Gastroesophageal sphincter (tissue), 4 donors: Measurements from ENCODE around the gene C18orf54. TPM values are rescaled to one million over a fixed set of nuclear protein-coding genes. Genes with fewer than 3 reads are reported as not detected.
"Not testable (repeated sequence)": the region's sequence is repeated elsewhere in the genome, so short reads cannot be mapped to it uniquely, and the experiment has no call there.

Source experiments
- ATAC-seq: fragments of 150-250 bp; one replicate; pipeline ENCODE4 v1.9.1; 2016; ENCODE audit warnings: mild to moderate bottlenecking, moderate library complexity
- H3K27ac ChIP-seq, 4 donors: fragments of 200-600 bp; sonication (generic) in 3 of 4; 1 replicate in 3 of 4; 2 replicates in 1 of 4; pipeline ENCODE4 v1.5.1; 2016 to 2019
- H3K27me3 ChIP-seq: fragments of 200-600 bp; sonication (generic); one replicate; pipeline ENCODE4 v1.5.1; 2019
- H3K36me3 ChIP-seq, 2 donors: fragments of 200-600 bp; sonication (generic); one replicate each; pipeline ENCODE4 v1.5.1; 2019; ENCODE audit warnings: control low read depth in 1 of 2
- H3K4me1 ChIP-seq, 3 donors: fragments of 200-600 bp; sonication (generic); 1 replicate in 2 of 3; 2 replicates in 1 of 3; pipeline ENCODE4 v1.5.1; 2016 to 2019; ENCODE audit warnings: control low read depth in 2 of 3
- H3K4me3 ChIP-seq, 2 donors: fragments of 200-600 bp; sonication (generic); one replicate each; pipeline ENCODE4 v1.5.1; 2019; ENCODE audit warnings: mild to moderate bottlenecking in 1 of 2, moderate library complexity in 1 of 2
- H3K9me3 ChIP-seq, 3 donors: fragments of 200-600 bp; sonication (generic); one replicate each; pipeline ENCODE4 v1.5.1; 2017 to 2019; ENCODE audit warnings: control low read depth in 2 of 3
- CTCF ChIP-seq, 4 experiments: fragments of 200-600 bp in 2 of 4; fragments of 450-650 bp in 2 of 4; sonication (generic) in 1 of 4; IDR thresholded peaks; one replicate each; pipeline ENCODE4 v1.5.1; 2017 to 2019; ENCODE audit warnings: antibody characterized with exemption in 4 of 4, mild to moderate bottlenecking in 2 of 4, moderate library complexity in 2 of 4
- EP300 ChIP-seq: sonication (generic); formaldehyde crosslinking; IDR thresholded peaks from one replicate; pipeline ENCODE4 v1.6.1; 2017; ENCODE audit warnings: antibody characterized with exemption, mild to moderate bottlenecking
- POLR2A ChIP-seq, 2 donors: fragments of 450-650 bp; IDR thresholded peaks; one replicate each; pipeline ENCODE4 v1.6.1; 2017; ENCODE audit warnings: antibody characterized with exemption in 2 of 2, mild to moderate bottlenecking in 2 of 2, moderate library complexity in 1 of 2
- POLR2AphosphoS5 ChIP-seq: sonication (generic); formaldehyde crosslinking; IDR thresholded peaks from one replicate; pipeline ENCODE4 v1.6.1; 2017; ENCODE audit warnings: antibody characterized with exemption
- WGBS, 2 donors: methylation state at CpG; one replicate each; pipeline ENCODE4 v1.1.5; 2018; ENCODE audit warnings: low coverage in 1 of 2; 5-methylcytosine and 5-hydroxymethylcytosine counted together
- total RNA-seq, 4 donors: library from RNA; depleted of rRNA; stranded (reverse); fragments of >200 nt; gene quantifications; one replicate each; pipeline ENCODE4 v1.1.0, GENCODE V29; 2016

C18orf54 gene
- total RNA-seq, 4 donors from 2014 or later, result 1.4 to 2.6 (median 1.9) TPM

GRCh38 chr18:54382076-54382475 is 24.4 kb downstream of the C18orf54 start:
- ATAC-seq, result no peak
- H3K27me3 ChIP-seq, result peaks cover 7% of the 10 kb centered on the region
- no peak overlapping the region for H3K4me3 ChIP-seq
- TF ChIP-seq EP300, result no peak
- TF ChIP-seq POLR2AphosphoS5, result no peak
- no peak for TF ChIP-seq POLR2A (IDR thresholded peaks at IDR 0.05)
- no peak for TF ChIP-seq CTCF (IDR thresholded peaks at IDR 0.05)
- no peaks in the 10 kb centered on the region for H3K4me1 ChIP-seq
- no peaks in the 10 kb centered on the region for H3K9me3 ChIP-seq
- no peak overlapping the region for H3K27ac ChIP-seq
- peaks cover 0 to 6% of the 10 kb centered on the region in 2 donors for H3K36me3 ChIP-seq
- WGBS, 2 donors, result 84 to 100% methylated on average over 1 to 3 of the region's 3 CpGs

- Histone ChIP-seq H3K9me3 (no peaks in the 10 kb centered on the region), H3K27me3 (peaks cover 10% of the 10 kb centered on the region), H3K4me3 (no peak overlapping the region), H3K4me1 (no peaks in the 10 kb centered on the region), H3K27ac (no peak overlapping the region), H3K36me3 (peaks cover 0 to 6% of the 10 kb centered on the region in 2 donors)
- 74% methylated on average over 8 of the region's 8 CpGs; no CpG with 5 or more reads in 1 of the 2 donors for WGBS, 2 donors
- ATAC-seq, result no peak
- no peak for TF ChIP-seq POLR2AphosphoS5
- TF ChIP-seq EP300, result no peak
- no peak for TF ChIP-seq CTCF (IDR thresholded peaks at IDR 0.05)
- TF ChIP-seq POLR2A (IDR thresholded peaks at IDR 0.05), result no peak
Observed at GRCh38 chr18:54382733-54383252, 25.1 kb downstream of the C18orf54 start.

- no peak for ATAC-seq
- WGBS, 2 donors, result 75 to 76% methylated on average over 2 to 3 of the region's 4 CpGs
- no peaks in the 10 kb centered on the region for H3K9me3 ChIP-seq
Observed at GRCh38 chr18:54386043-54386442, 28.3 kb downstream of the C18orf54 start.

GRCh38 chr18:54386800-54387495 is 29.2 kb downstream of the C18orf54 start:
- H3K9me3 ChIP-seq, H3K4me3 ChIP-seq, H3K4me1 ChIP-seq, ATAC-seq, H3K27ac ChIP-seq, H3K36me3 ChIP-seq: not testable (repeated sequence)
- 94 to 98% methylated on average over 8 to 18 of the region's 23 CpGs for WGBS, 2 donors
- peaks cover 10% of the 10 kb centered on the region for H3K27me3 ChIP-seq

More at GRCh38 chr18:54386043-54386442, 28.3 kb downstream of the C18orf54 start:
- no peak for TF ChIP-seq POLR2AphosphoS5
- TF ChIP-seq POLR2A (IDR thresholded peaks at IDR 0.05), result no peak
- TF ChIP-seq EP300, result no peak
- TF ChIP-seq CTCF (IDR thresholded peaks at IDR 0.05), result no peak
- Histone ChIP-seq H3K27ac (no peak overlapping the region), H3K4me1 (no peaks in the 10 kb centered on the region), H3K4me3 (no peak overlapping the region), H3K27me3 (peaks cover 10% of the 10 kb centered on the region), H3K36me3 (no peaks in the 10 kb centered on the region)

GRCh38 chr18:54387631-54388030 is 29.9 kb downstream of the C18orf54 start:
- no peak overlapping the region for H3K4me3 ChIP-seq
- H3K27me3 ChIP-seq, result peaks cover 10% of the 10 kb centered on the region
- TF ChIP-seq POLR2AphosphoS5, result no peak
- TF ChIP-seq POLR2A (IDR thresholded peaks at IDR 0.05), result no peak
- WGBS, 2 donors, result 81 to 92% methylated on average over 2 to 3 of the region's 3 CpGs
- no peaks in the 10 kb centered on the region for H3K4me1 ChIP-seq
- no peak overlapping the region for H3K27ac ChIP-seq
- ATAC-seq, result no peak
- no peaks in the 10 kb centered on the region for H3K9me3 ChIP-seq
- H3K36me3 ChIP-seq, result no peaks in the 10 kb centered on the region
